Prostate gland (tissue), 1 donor: Measurements from ENCODE around the gene PLXND1.

Source experiments
- POLR2A ChIP-seq: fragments of 450-650 bp; IDR thresholded peaks from one replicate; pipeline ENCODE4 v1.6.1; 2016; ENCODE audit warnings: antibody characterized with exemption, mild to moderate bottlenecking
- POLR2AphosphoS5 ChIP-seq: sonication (generic); formaldehyde crosslinking; IDR thresholded peaks from one replicate; pipeline ENCODE4 v1.6.1; 2017; ENCODE audit warnings: antibody characterized with exemption

DNA sequence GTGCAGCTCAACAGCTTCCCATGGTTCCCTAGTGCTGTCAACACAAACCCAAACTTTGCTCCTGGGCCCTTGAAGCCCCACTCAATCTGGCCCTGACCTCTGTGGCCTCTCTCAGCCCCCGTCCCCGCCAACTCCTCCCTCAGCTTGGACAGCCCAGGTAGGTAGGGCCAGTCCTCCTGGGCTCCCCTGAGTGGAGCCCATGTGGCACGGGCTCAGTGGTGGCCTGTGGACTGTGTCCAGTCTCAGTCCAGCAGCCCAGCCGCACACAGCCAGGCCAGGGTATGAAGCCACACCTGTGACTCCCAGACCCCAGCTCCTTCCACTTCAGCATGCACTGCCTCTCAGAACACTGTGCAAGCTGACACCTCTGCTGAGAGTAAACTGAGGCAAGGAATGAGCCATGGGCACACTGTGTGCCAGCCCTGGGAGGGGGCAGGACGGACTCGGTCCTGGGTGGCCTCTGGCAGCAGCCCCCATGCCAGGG lies 11.5 kb downstream of the PLXND1 start:
- TF ChIP-seq POLR2A (no peak), POLR2AphosphoS5 (no peak)
